ENCODE data around the gene LCORL.

LCORL gene

DNA sequence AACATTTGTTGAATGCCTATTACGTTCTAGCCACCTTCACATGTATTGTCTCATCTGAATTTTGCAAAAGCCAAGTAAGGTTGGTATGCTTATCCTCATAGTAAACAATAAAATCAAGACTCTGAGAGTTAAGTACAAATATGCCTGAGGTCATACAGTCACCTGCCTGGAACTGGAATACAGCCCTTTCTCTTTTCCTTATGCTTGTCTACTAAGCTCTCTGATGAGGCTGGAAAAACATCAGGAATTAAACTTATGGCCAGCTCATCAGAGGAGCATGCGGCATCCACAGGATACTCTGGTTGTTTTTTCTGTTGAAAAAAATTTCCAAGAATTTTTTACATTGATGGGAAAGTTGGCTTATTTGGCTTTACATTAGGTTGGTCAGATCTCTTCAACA is 175.3 kb downstream of the LCORL start:
- no peak for DNase-seq
- TF ChIP-seq, protein P1, sequence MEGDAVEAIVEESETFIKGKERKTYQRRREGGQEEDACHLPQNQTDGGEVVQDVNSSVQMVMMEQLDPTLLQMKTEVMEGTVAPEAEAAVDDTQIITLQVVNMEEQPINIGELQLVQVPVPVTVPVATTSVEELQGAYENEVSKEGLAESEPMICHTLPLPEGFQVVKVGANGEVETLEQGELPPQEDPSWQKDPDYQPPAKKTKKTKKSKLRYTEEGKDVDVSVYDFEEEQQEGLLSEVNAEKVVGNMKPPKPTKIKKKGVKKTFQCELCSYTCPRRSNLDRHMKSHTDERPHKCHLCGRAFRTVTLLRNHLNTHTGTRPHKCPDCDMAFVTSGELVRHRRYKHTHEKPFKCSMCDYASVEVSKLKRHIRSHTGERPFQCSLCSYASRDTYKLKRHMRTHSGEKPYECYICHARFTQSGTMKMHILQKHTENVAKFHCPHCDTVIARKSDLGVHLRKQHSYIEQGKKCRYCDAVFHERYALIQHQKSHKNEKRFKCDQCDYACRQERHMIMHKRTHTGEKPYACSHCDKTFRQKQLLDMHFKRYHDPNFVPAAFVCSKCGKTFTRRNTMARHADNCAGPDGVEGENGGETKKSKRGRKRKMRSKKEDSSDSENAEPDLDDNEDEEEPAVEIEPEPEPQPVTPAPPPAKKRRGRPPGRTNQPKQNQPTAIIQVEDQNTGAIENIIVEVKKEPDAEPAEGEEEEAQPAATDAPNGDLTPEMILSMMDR (IDR thresholded peaks at IDR 0.05; ENCODE audit: low read depth, low read length) = no peak
- H3K27ac ChIP-seq = no peak overlapping the region
- no peak overlapping the region for H3K4me3 ChIP-seq (ENCODE audit: low read depth, low read length)
- H3K27me3 ChIP-seq (ENCODE audit: insufficient read depth, low read depth, severe bottlenecking) = no peaks in the 10 kb centered on the region
- H3K36me3 ChIP-seq = peaks cover 57% of the 10 kb centered on the region
- H3K9me3 ChIP-seq (ENCODE audit: severe bottlenecking) = peaks cover 14% of the 10 kb centered on the region

DNA sequence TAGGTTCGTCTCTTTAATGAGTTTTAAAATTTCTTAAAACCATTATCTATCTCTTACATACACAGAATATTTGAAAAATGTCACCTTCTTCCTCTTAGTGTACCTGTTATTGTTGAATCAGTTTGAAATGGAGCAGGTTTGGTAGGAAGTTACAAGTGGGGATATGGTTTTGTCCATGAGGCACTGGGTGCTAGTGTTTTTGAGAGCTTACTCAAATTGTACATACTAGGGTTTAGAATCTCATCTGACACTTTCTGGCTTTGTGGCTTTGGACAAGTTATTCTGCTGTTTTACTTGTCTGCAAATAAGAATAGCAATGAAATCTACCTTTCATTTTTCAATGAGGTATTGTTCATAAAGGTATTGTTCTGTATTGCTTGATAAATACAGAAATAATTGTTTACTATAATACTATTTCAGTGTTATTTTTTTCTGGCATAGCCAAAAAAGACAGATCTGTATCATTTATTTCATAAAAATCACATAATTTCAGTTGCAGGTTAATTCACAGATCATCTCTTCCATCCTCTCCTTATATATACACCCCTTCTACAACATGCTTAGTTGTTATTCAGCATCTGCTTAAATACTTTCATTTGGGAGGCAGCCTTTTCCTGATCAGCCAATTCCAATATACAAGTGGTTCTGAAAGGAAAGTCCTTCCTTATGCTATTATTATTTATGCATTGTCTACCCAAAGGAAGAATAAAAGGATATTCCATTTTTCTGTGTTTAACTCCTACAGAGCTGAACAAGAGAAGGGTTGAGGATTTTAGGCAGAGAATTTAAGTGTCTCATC is 197.5 kb downstream of the LCORL start:
- Histone ChIP-seq H3K36me3 (peaks cover 84% of the 10 kb centered on the region), H3K4me3 (ENCODE audit: low read depth, low read length) (no peak overlapping the region), H3K27ac (no peak overlapping the region), H3K9me3 (ENCODE audit: severe bottlenecking) (no peaks in the 10 kb centered on the region), H3K27me3 (ENCODE audit: insufficient read depth, low read depth, severe bottlenecking) (no peaks in the 10 kb centered on the region)
- TF ChIP-seq, protein P1 (IDR thresholded peaks at IDR 0.05; ENCODE audit: low read depth, low read length) = no peak
- no peak for DNase-seq

DNA sequence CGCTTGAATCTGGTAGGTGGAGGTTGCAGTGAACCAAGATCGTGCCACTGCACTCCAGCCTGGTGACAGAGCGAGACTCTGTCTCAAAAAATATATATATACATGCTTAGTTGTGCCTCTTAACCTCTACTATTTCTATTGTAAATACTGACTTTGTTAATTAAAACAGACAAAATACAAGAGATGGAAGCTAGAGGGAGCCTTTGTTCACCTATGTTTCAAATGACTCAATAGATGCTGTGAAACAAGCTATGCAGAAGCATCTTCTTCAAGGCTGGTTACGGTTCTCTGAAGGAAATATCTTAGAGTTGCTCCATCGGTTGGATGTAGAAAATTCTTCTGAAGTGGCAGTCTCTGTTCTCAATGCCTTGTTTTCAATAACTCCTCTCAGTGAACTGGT is 204.5 kb downstream of the LCORL start:
- Histone ChIP-seq H3K36me3 (peaks cover 80% of the 10 kb centered on the region), H3K9me3 (ENCODE audit: severe bottlenecking) (no peaks in the 10 kb centered on the region), H3K27ac (no peak overlapping the region), H3K27me3 (ENCODE audit: insufficient read depth, low read depth, severe bottlenecking) (no peaks in the 10 kb centered on the region), H3K4me3 (ENCODE audit: low read depth, low read length) (no peak overlapping the region)
- no peak for DNase-seq
- TF ChIP-seq, protein P1 (IDR thresholded peaks at IDR 0.05; ENCODE audit: low read depth, low read length) = peak; percentile 49

DNA sequence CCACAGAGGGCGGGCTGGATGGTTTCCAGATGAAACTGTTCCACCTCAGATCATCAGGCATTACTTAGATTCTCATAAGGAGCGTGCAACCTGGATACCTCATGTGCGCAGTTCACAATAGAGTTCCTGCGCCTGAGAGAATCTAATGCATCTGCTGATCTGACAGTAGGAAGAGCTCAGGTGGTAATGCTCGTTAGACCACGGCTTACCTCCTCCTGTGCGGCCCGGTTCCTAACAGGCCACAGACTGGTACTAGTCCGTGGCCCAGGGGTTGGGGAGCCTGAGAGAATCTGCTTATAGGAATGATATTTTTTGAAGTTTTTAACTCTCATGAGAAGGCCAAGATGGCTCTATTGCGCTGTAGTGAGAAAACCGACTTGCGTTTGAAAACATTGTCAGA is 205.4 kb downstream of the LCORL start:
- Histone ChIP-seq H3K27ac (no peak overlapping the region), H3K36me3 (peaks cover 82% of the 10 kb centered on the region), H3K4me3 (ENCODE audit: low read depth, low read length) (no peak overlapping the region), H3K9me3 (ENCODE audit: severe bottlenecking) (no peaks in the 10 kb centered on the region), H3K27me3 (ENCODE audit: insufficient read depth, low read depth, severe bottlenecking) (no peaks in the 10 kb centered on the region)
- TF ChIP-seq, protein P1 (IDR thresholded peaks at IDR 0.05; ENCODE audit: low read depth, low read length) = no peak
- no peak for DNase-seq

DNA sequence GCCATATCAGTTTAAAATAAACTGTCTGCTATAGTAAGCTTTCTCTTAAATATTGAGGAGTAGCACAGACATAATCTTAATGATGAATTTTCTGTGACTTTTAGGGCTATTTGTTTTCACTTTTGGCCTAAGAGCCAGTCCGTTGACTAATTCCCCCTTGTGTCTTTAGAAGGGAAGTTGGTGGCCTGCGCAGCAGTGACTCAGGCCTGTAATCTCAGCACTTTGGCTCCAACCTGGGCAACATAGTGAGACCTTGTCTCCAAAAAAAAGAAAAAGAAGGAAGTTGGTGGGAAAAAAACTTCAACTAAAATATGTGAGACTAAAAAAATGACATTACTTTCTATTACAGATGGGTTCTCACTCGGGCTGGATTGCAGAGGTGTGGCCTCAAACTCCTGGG is 207.4 kb downstream of the LCORL start:
- TF ChIP-seq, protein P1 (IDR thresholded peaks at IDR 0.05; ENCODE audit: low read depth, low read length) = no peak
- Histone ChIP-seq H3K4me3 (ENCODE audit: low read depth, low read length) (no peak overlapping the region), H3K27ac (no peak overlapping the region), H3K27me3 (ENCODE audit: insufficient read depth, low read depth, severe bottlenecking) (no peaks in the 10 kb centered on the region), H3K36me3 (peaks cover 78% of the 10 kb centered on the region), H3K9me3 (ENCODE audit: severe bottlenecking) (no peaks in the 10 kb centered on the region)
- no peak for DNase-seq

DNA sequence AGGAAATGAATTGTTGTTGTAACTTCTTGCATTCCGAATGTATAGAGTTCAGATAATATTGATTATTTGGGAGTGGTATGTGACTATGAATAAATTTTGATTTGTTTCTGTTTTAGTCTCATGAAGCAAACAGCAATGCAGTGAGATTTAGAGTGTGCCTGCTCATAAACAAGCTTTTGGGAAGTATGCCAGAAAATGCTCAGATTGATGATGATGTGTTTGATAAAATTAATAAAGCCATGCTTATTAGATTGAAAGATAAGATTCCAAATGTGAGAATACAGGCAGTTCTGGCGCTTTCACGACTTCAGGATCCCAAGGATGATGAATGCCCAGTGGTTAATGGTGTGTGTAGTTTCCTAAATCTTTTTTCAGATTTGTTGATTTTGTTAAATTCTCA is 208.8 kb downstream of the LCORL start:
- DNase-seq = no peak
- no peaks in the 10 kb centered on the region for H3K9me3 ChIP-seq (ENCODE audit: severe bottlenecking)
- H3K27me3 ChIP-seq (ENCODE audit: insufficient read depth, low read depth, severe bottlenecking) = no peaks in the 10 kb centered on the region
- no peak overlapping the region for H3K27ac ChIP-seq
- TF ChIP-seq, protein P1 (IDR thresholded peaks at IDR 0.05; ENCODE audit: low read depth, low read length) = no peak
- peak overlapping the region; percentile 94 for H3K4me3 ChIP-seq (ENCODE audit: low read depth, low read length)
- peaks cover 78% of the 10 kb centered on the region for H3K36me3 ChIP-seq
